Smooth muscle cell (in vitro differentiated cells): ENCODE results near the gene ABO. TPM values are rescaled to one million over a fixed set of nuclear protein-coding genes. Genes with fewer than 3 reads are reported as not detected.

Experiments
- DNase-seq: peaks from one replicate; lab custom pipeline; 2025; ENCODE audit not compliant: unreplicated experiment; lab: John Stamatoyannopoulos, UW
- H2AFZ ChIP-seq: fragments of 200-600 bp; sonication (generic); 2 replicates; pipeline ENCODE4 v1.6.0; 2016; ENCODE audit warnings: antibody characterized with exemption, low read depth, mild to moderate bottlenecking
- H3F3A ChIP-seq: fragments of 200-600 bp; sonication (generic); 2 replicates; pipeline ENCODE4 v1.6.0; 2017; ENCODE audit warnings: antibody characterized with exemption, low read depth
- H3K27ac ChIP-seq: fragments of 200-600 bp; sonication (generic); 2 replicates; pipeline ENCODE4 v1.5.1; 2016; ENCODE audit warnings: low read depth, mild to moderate bottlenecking
- H3K27me3 ChIP-seq: fragments of 200-600 bp; sonication (generic); 2 replicates; pipeline ENCODE4 v1.6.1; 2016; ENCODE audit warnings: low read depth, mild to moderate bottlenecking
- H3K36me3 ChIP-seq: fragments of 200-600 bp; sonication (generic); 2 replicates; pipeline ENCODE4 v1.5.1; 2016; ENCODE audit warnings: low read depth
- H3K4me1 ChIP-seq: fragments of 200-600 bp; sonication (generic); 2 replicates; pipeline ENCODE4 v1.5.1; 2016; ENCODE audit warnings: low read depth
- H3K4me2 ChIP-seq: fragments of 200-600 bp; sonication (generic); 2 replicates; pipeline ENCODE4 v1.6.0; 2016; ENCODE audit warnings: mild to moderate bottlenecking
- H3K4me3 ChIP-seq: fragments of 200-600 bp; sonication (generic); 2 replicates; pipeline ENCODE4 v1.5.1; 2016; ENCODE audit warnings: mild to moderate bottlenecking
- H3K79me2 ChIP-seq: fragments of 200-600 bp; sonication (generic); 2 replicates; pipeline ENCODE4 v1.6.0; 2016; ENCODE audit warnings: low read depth, mild to moderate bottlenecking
- H3K9ac ChIP-seq: fragments of 200-600 bp; sonication (generic); 2 replicates; pipeline ENCODE4 v1.6.0; 2016; ENCODE audit warnings: low read depth
- H3K9me3 ChIP-seq: fragments of 200-600 bp; sonication (generic); replicated peaks from 2 replicates; pipeline ENCODE4 v1.5.1; 2016; ENCODE audit warnings: low read depth
- H4K20me1 ChIP-seq: fragments of 200-600 bp; sonication (generic); 2 replicates; pipeline ENCODE4 v1.6.0; 2016; ENCODE audit warnings: low read depth
- WGBS: methylation state at CpG from one replicate; pipeline ENCODE4 v1.1.7; 2016; ENCODE audit warnings: low lambda C conversion rate; 5-methylcytosine and 5-hydroxymethylcytosine counted together
- polyA plus RNA-seq: library from polyadenylated mRNA; unstranded; fragments of >200 nt; fragmentation: Nextera tagmentation; extraction: Ambion mirVana; gene quantifications from 2 replicates; pipeline ENCODE4 v1.2.1, GENCODE V29; 2016
- total RNA-seq: library from RNA; depleted of rRNA; stranded (reverse); fragments of >200 nt; gene quantifications from 2 replicates; pipeline ENCODE4 v1.2.3, GENCODE V29; 2014
- TF ChIP-seq, protein P1 (sequence below): fragments of 200-600 bp; sonication (generic); IDR thresholded peaks from 2 replicates; pipeline ENCODE4 v1.5.1; 2017; ENCODE audit warnings: borderline replicate concordance, mild to moderate bottlenecking, antibody characterized with exemption; ENCODE audit not compliant: insufficient read depth, poor library complexity, severe bottlenecking

Gene ABO
- total and polyA plus RNA-seq, 2 experiments from 2014 or later = 0.37 to 1.0 TPM

- WGBS = 88% methylated on average over 1 of the region's 1 CpG
- Histone ChIP-seq H3K79me2 (no peaks in the 10 kb centered on the region), H2AFZ (no peak overlapping the region), H3K4me3 (no peak overlapping the region), H4K20me1 (no peaks in the 10 kb centered on the region), H3K9ac (no peak overlapping the region), H3K27ac (no peak overlapping the region), H3K9me3 (peaks cover 4% of the 10 kb centered on the region), H3F3A (no peaks in the 10 kb centered on the region), H3K4me2 (no peak overlapping the region), H3K4me1 (no peaks in the 10 kb centered on the region), H3K27me3 (no peaks in the 10 kb centered on the region), H3K36me3 (no peaks in the 10 kb centered on the region)
- DNase-seq = no peak
- TF ChIP-seq, protein P1, sequence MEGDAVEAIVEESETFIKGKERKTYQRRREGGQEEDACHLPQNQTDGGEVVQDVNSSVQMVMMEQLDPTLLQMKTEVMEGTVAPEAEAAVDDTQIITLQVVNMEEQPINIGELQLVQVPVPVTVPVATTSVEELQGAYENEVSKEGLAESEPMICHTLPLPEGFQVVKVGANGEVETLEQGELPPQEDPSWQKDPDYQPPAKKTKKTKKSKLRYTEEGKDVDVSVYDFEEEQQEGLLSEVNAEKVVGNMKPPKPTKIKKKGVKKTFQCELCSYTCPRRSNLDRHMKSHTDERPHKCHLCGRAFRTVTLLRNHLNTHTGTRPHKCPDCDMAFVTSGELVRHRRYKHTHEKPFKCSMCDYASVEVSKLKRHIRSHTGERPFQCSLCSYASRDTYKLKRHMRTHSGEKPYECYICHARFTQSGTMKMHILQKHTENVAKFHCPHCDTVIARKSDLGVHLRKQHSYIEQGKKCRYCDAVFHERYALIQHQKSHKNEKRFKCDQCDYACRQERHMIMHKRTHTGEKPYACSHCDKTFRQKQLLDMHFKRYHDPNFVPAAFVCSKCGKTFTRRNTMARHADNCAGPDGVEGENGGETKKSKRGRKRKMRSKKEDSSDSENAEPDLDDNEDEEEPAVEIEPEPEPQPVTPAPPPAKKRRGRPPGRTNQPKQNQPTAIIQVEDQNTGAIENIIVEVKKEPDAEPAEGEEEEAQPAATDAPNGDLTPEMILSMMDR = no peak
These were observed 19.3 kb upstream of the ABO start for GRCh38 chr9:133294257-133294656.

DNA sequence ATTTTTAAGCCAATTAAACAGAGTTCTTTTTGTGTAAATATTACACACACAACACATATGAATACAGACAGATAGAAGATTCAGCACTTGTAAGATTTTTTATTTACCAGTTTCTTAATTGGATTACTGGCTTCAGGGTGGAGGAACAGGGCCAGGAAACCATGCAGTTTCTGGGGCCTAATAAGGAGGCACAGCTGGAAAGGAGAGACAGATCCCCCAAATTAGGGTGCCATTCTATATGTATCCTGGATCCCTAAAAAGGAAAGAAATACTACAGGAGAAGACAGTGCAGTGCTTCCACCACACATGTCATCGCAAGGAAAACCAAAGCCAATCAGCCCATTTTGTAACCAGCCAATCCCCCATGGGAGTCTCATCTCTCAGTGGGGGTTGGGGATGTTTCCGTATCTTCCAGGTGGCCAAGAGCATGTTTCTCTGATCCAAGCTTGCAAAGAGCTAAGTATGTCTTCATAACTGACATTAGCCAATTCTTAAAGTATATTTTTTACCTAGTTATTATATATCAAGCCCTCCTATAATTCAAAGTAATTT, 15.8 kb upstream of the ABO start:
- Histone ChIP-seq H3K9ac (no peak overlapping the region), H4K20me1 (no peaks in the 10 kb centered on the region), H3K4me3 (no peak overlapping the region), H3K36me3 (no peaks in the 10 kb centered on the region), H3K79me2 (no peaks in the 10 kb centered on the region), H3F3A (no peaks in the 10 kb centered on the region), H3K4me2 (no peak overlapping the region), H3K27ac (no peak overlapping the region), H3K9me3 (peaks cover 9% of the 10 kb centered on the region), H3K4me1 (no peaks in the 10 kb centered on the region), H2AFZ (no peak overlapping the region), H3K27me3 (no peaks in the 10 kb centered on the region)
- TF ChIP-seq, protein P1 = no peak
- no peak for DNase-seq
- WGBS = 86% methylated on average over 2 of the region's 2 CpGs

GRCh38 chr9:133286523-133286922, 11.5 kb upstream of the ABO start:
- H3F3A ChIP-seq = no peaks in the 10 kb centered on the region
- no peak for DNase-seq

More at GRCh38 chr9:133286523-133286922, 11.5 kb upstream of the ABO start:
- Histone ChIP-seq H3K27me3 (no peaks in the 10 kb centered on the region), H3K27ac (no peak overlapping the region), H3K9me3 (peaks cover 9% of the 10 kb centered on the region), H3K9ac (no peak overlapping the region), H4K20me1 (no peaks in the 10 kb centered on the region), H2AFZ (no peak overlapping the region), H3K4me3 (no peak overlapping the region), H3K4me2 (no peak overlapping the region), H3K79me2 (no peaks in the 10 kb centered on the region), H3K4me1 (no peaks in the 10 kb centered on the region), H3K36me3 (no peaks in the 10 kb centered on the region)
- WGBS = 54% methylated on average over 2 of the region's 2 CpGs
- TF ChIP-seq, protein P1 = no peak
